ENCODE measurements around the gene FNDC7.

FNDC7 gene

GRCh38 chr1:108719656-108720435, 7.1 kb downstream of the FNDC7 start:
- no peak for TF ChIP-seq CTCF (IDR thresholded peaks at IDR 0.05; ENCODE audit: low read depth, low read length, missing control alignments)
- no peak overlapping the region for H3K4me3 ChIP-seq (ENCODE audit: low read depth, low read length)
- peak; percentile 12 for DNase-seq (ENCODE audit: low read depth)
- in situ Hi-C loops (cut with HindIII; ENCODE audit: low sequenced_read_pairs) = no loop called here

GRCh38 chr1:108722292-108722691, 9.6 kb downstream of the FNDC7 start:
- H3K4me3 ChIP-seq (ENCODE audit: low read depth, low read length) = no peak overlapping the region
- in situ Hi-C loops (cut with HindIII; ENCODE audit: low sequenced_read_pairs) = no loop called here
- no peak for TF ChIP-seq CTCF (IDR thresholded peaks at IDR 0.05; ENCODE audit: low read depth, low read length, missing control alignments)
- DNase-seq (ENCODE audit: low read depth) = no peak

- no peak overlapping the region for H3K4me3 ChIP-seq (ENCODE audit: low read depth, low read length)
- TF ChIP-seq CTCF (IDR thresholded peaks at IDR 0.05; ENCODE audit: low read depth, low read length, missing control alignments) = no peak
- no peak for DNase-seq (ENCODE audit: low read depth)
- in situ Hi-C loops (cut with HindIII; ENCODE audit: low sequenced_read_pairs) = no loop called here
Observed at GRCh38 chr1:108725906-108726305, 13.2 kb downstream of the FNDC7 start.

GRCh38 chr1:108728327-108728923, 15.7 kb downstream of the FNDC7 start:
- DNase-seq (ENCODE audit: low read depth) = no peak

GRCh38 chr1:108729481-108729880, 16.8 kb downstream of the FNDC7 start:
- TF ChIP-seq CTCF (IDR thresholded peaks at IDR 0.05; ENCODE audit: low read depth, low read length, missing control alignments) = no peak
- H3K4me3 ChIP-seq (ENCODE audit: low read depth, low read length) = no peak overlapping the region
- DNase-seq (ENCODE audit: low read depth) = no peak
- in situ Hi-C loops (cut with HindIII; ENCODE audit: low sequenced_read_pairs) = no loop called here

More at GRCh38 chr1:108728327-108728923, 15.7 kb downstream of the FNDC7 start:
- in situ Hi-C loops (cut with HindIII; ENCODE audit: low sequenced_read_pairs) = no loop called here
- TF ChIP-seq CTCF (IDR thresholded peaks at IDR 0.05; ENCODE audit: low read depth, low read length, missing control alignments) = no peak
- H3K4me3 ChIP-seq (ENCODE audit: low read depth, low read length) = no peak overlapping the region

- no peak for DNase-seq (ENCODE audit: low read depth)
- TF ChIP-seq CTCF (IDR thresholded peaks at IDR 0.05; ENCODE audit: low read depth, low read length, missing control alignments) = no peak
- H3K4me3 ChIP-seq (ENCODE audit: low read depth, low read length) = no peak overlapping the region
- in situ Hi-C loops (cut with HindIII; ENCODE audit: low sequenced_read_pairs) = no loop called here
Observed at GRCh38 chr1:108732398-108732797, 19.7 kb downstream of the FNDC7 start.
